ENCODE measurements around the gene MOK. TPM values are rescaled to one million over a fixed set of nuclear protein-coding genes. Genes with fewer than 3 reads are reported as not detected.
A peak's percentile ranks its signal among the peaks of the same experiment; 100 is the strongest.

MOK gene
- total and polyA plus RNA-seq, 2 of the 4 experiments (the other 2 are of a cell fraction), result 16.8 to 48.5 TPM

DNA sequence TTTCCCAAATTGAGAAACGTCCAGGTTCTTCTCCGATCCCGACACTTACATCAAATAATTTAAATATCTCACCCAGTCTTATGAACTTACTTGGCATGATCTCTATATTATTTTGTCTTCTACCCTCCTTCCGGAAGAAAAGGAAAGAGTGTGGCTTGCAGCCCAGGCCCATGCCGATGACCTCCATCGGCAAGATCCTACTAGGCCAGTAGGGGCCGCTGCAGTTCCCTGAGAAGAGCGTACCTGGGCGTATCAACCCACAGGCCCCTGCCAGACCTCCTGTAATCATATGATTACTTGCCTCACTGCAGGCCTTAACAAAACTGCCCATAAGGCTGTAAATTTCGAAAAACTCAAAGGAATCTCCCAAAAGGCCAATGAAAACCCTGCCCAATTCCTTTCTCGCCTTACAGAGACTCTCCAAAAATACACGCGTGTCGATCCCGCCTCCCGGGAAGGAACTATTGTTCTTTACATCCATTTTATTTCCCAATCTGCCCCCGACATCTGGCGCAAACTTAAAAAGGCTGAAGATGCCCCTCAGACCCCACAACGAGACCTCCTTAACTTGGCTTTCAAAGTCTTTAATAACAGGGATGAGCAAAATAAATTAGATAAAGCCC, 69.6 kb downstream of the MOK start:
- Histone ChIP-seq H3K4me1 (ENCODE audit: control insufficient read depth, insufficient read depth, low read length) (peaks cover 4% of the 10 kb centered on the region), H3K56ac (ENCODE audit: extremely low read depth, insufficient read depth, low read length) (no peak overlapping the region), H3K27me3 (ENCODE audit: control insufficient read depth, insufficient read depth, low read length) (no peaks in the 10 kb centered on the region), H3K14ac (replicated peaks; ENCODE audit: low read depth, low read length) (0 out of 2 replicates have a peak overlapping the region, but pooled peaks have one; percentile 5), H2BK20ac (ENCODE audit: low read depth, low read length) (peak overlapping the region; percentile 55), H3K9me3 (ENCODE audit: control insufficient read depth, insufficient read depth, low read length) (no peaks in the 10 kb centered on the region), H3K4me2 (ENCODE audit: low read depth, low read length) (peak overlapping the region; percentile 16; the same call in 1 of the 2 replicates), H2BK120ac (ENCODE audit: low read depth, low read length) (peak overlapping the region; percentile 66; the same call in 1 of the 2 replicates), H2AFZ (replicated peaks; ENCODE audit: low read length, poor library complexity) (peak overlapping the region; percentile 84), H4K20me1 (ENCODE audit: insufficient read depth, low read length) (no peaks in the 10 kb centered on the region), H3K79me1 (ENCODE audit: low read depth in 1 of 2, low read length in 2 of 2) (peaks cover 0 to 3% of the 10 kb centered on the region in 2 experiments; a peak in 1 of 4 replicates), H3K4ac (ENCODE audit: low read depth, low read length) (peak overlapping the region; percentile 75), H3K23ac (ENCODE audit: low read depth, low read length) (no peak overlapping the region), H4K91ac (ENCODE audit: insufficient read depth, low read depth, low read length) (peak overlapping the region; percentile 33), H2AK9ac (replicated peaks; ENCODE audit: low read depth, low read length, poor library complexity) (peak overlapping the region; percentile 4), H2BK15ac (ENCODE audit: low read depth, low read length) (0 out of 3 replicates have a peak overlapping the region, but pooled peaks have one; percentile 31), H2AK5ac (ENCODE audit: low read depth, low read length) (peak overlapping the region; percentile 50; the same call in 1 of the 2 replicates), H3K18ac (ENCODE audit: low read depth, low read length) (no peak overlapping the region), H3K27ac (ENCODE audit: insufficient read depth, low read length) (no peak overlapping the region; the same call in 1 of the 2 replicates), H3K4me3 (ENCODE audit: insufficient read depth, low read depth, low read length) (no peak overlapping the region), H2BK5ac (ENCODE audit: low read depth, low read length, poor library complexity, severe bottlenecking) (peak overlapping the region; percentile 49), H3K36me3 (ENCODE audit: control insufficient read depth, insufficient read depth, low read length) (0 out of 2 replicates have a peak, but pooled peaks cover 1% of the 10 kb centered on the region), H4K8ac (ENCODE audit: low read depth in 2 of 2, low read length in 2 of 2) (peak overlapping the region; percentile 48 to 84), H3K9me1 (ENCODE audit: insufficient read depth, low read length) (0 out of 2 replicates have a peak, but pooled peaks cover 5% of the 10 kb centered on the region), H4K5ac (ENCODE audit: low read depth, low read length) (peak overlapping the region; percentile 47; the same call in 1 of the 2 replicates), H3K9ac (ENCODE audit: low read depth, low read length) (peak overlapping the region; percentile 2; the same call in 1 of the 2 replicates)
- TF ChIP-seq MAFK (IDR thresholded peaks at IDR 0.05; ENCODE audit: low read depth, low read length), result no peak
- no peak for TF ChIP-seq RCOR1 (IDR thresholded peaks at IDR 0.05; ENCODE audit: insufficient replicate concordance, low read length)
- TF ChIP-seq MXI1 (IDR thresholded peaks at IDR 0.05; ENCODE audit: borderline replicate concordance, low read depth, low read length), result no peak
- TF ChIP-seq, protein P1, sequence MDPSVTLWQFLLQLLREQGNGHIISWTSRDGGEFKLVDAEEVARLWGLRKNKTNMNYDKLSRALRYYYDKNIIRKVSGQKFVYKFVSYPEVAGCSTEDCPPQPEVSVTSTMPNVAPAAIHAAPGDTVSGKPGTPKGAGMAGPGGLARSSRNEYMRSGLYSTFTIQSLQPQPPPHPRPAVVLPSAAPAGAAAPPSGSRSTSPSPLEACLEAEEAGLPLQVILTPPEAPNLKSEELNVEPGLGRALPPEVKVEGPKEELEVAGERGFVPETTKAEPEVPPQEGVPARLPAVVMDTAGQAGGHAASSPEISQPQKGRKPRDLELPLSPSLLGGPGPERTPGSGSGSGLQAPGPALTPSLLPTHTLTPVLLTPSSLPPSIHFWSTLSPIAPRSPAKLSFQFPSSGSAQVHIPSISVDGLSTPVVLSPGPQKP (IDR thresholded peaks at IDR 0.05; ENCODE audit: borderline replicate concordance, low read depth, low read length), result no peak
- TF ChIP-seq BHLHE40 (IDR thresholded peaks at IDR 0.05; ENCODE audit: low read depth, low read length), result no peak
- TF ChIP-seq CHD1 (IDR thresholded peaks at IDR 0.05; ENCODE audit: low read depth, low read length), result no peak
- TF ChIP-seq, protein P2, sequence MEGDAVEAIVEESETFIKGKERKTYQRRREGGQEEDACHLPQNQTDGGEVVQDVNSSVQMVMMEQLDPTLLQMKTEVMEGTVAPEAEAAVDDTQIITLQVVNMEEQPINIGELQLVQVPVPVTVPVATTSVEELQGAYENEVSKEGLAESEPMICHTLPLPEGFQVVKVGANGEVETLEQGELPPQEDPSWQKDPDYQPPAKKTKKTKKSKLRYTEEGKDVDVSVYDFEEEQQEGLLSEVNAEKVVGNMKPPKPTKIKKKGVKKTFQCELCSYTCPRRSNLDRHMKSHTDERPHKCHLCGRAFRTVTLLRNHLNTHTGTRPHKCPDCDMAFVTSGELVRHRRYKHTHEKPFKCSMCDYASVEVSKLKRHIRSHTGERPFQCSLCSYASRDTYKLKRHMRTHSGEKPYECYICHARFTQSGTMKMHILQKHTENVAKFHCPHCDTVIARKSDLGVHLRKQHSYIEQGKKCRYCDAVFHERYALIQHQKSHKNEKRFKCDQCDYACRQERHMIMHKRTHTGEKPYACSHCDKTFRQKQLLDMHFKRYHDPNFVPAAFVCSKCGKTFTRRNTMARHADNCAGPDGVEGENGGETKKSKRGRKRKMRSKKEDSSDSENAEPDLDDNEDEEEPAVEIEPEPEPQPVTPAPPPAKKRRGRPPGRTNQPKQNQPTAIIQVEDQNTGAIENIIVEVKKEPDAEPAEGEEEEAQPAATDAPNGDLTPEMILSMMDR (conservative IDR thresholded peaks at IDR 0.05; ENCODE audit: low read depth, low read length), result peak; percentile 84
- peak; percentile 86 for TF ChIP-seq RAD21 (IDR thresholded peaks at IDR 0.05; ENCODE audit: low read length)
- no peak for TF ChIP-seq NFE2L2 (IDR thresholded peaks at IDR 0.05; ENCODE audit: low read depth, low read length)
- no peak for TF ChIP-seq MAZ (IDR thresholded peaks at IDR 0.05; ENCODE audit: borderline replicate concordance, low read depth, low read length)
- peak; percentile 77 for TF ChIP-seq SMC3 (IDR thresholded peaks at IDR 0.05; ENCODE audit: low read depth, low read length)
- no peak for TF ChIP-seq FOS (IDR thresholded peaks at IDR 0.05; ENCODE audit: low read depth, low read length)
- dilution Hi-C loops (cut with HindIII; ENCODE audit: low sequenced_read_pairs, unreplicated experiment) (no loop called here), intact Hi-C loops (cut with micrococcal nuclease) (loop anchor here (1.0 to 2.0 kb wide), 2 partner anchors 69 to 79 kb away; partner anchors contain the start of gene MOK), in situ Hi-C loops (cut with MboI; ENCODE audit: low sequenced_read_pairs) (loop anchor here (5.0 kb wide), 1 partner anchor 77 kb away; no protein-coding TSS in a partner anchor)
- ChIA-PET CTCF (no interaction called here), POLR2A (ENCODE audit: unreplicated experiment) (no interaction called here)
- BruUV-seq (replicated peaks), result no TSS peak
- ATAC-seq (ENCODE audit: low read depth), result peak; percentile 94
- peak; percentile 89 for DNase-seq
- WGBS, 2 experiments (ENCODE audit: extremely low coverage in 2 of 2, insufficient read length in 1 of 2), result 16% methylated on average over 5 of the region's 19 CpGs; no CpG with 5 or more reads in 1 of the 2 experiments
